HG03045 (cell line): Measurements from ENCODE around the gene CFAP299.

ENCODE experiments used
- ATAC-seq: cut with Tn5 transposase; IDR thresholded peaks from one replicate; pipeline ENCODE4 v1.9.1; 2021; ENCODE audit warnings: mild to moderate bottlenecking, moderate library complexity; ENCODE audit not compliant: unreplicated experiment

CFAP299 gene

GRCh38 chr4:80495865-80496264 is 160.3 kb downstream of the CFAP299 start:
- no peak for ATAC-seq

GRCh38 chr4:80498725-80499124 is 163.2 kb downstream of the CFAP299 start:
- ATAC-seq, result no peak

GRCh38 chr4:80500613-80501012 is 165.1 kb downstream of the CFAP299 start:
- no peak for ATAC-seq

- ATAC-seq, result no peak
Observed at GRCh38 chr4:80507077-80507476, 171.5 kb downstream of the CFAP299 start.

GRCh38 chr4:80507507-80507906 is 172.0 kb downstream of the CFAP299 start:
- ATAC-seq, result peak; percentile 56

- ATAC-seq, result no peak
Observed at GRCh38 chr4:80515496-80515895, 180.0 kb downstream of the CFAP299 start.

GRCh38 chr4:80521438-80521837 is 185.9 kb downstream of the CFAP299 start:
- ATAC-seq, result no peak

- no peak for ATAC-seq
Observed at GRCh38 chr4:80526697-80527096, 191.2 kb downstream of the CFAP299 start.

- no peak for ATAC-seq
Observed at GRCh38 chr4:80529026-80529425, 193.5 kb downstream of the CFAP299 start.

- no peak for ATAC-seq
Observed at GRCh38 chr4:80532674-80533333, 197.3 kb downstream of the CFAP299 start.

- no peak for ATAC-seq
Observed at GRCh38 chr4:80535551-80535950, 200.0 kb downstream of the CFAP299 start.

- ATAC-seq, result no peak
Observed at GRCh38 chr4:80538276-80538926, 202.9 kb downstream of the CFAP299 start.

- no peak for ATAC-seq
Observed at GRCh38 chr4:80539190-80539589, 203.7 kb downstream of the CFAP299 start.

- no peak for ATAC-seq
Observed at GRCh38 chr4:80540349-80540748, 204.8 kb downstream of the CFAP299 start.

- ATAC-seq, result peak; percentile 90
Observed at GRCh38 chr4:80540785-80541469, 205.4 kb downstream of the CFAP299 start.

GRCh38 chr4:80542747-80543146 is 207.2 kb downstream of the CFAP299 start:
- ATAC-seq, result no peak

- ATAC-seq, result no peak
Observed at GRCh38 chr4:80560337-80560736, 224.8 kb downstream of the CFAP299 start.

- no peak for ATAC-seq
Observed at GRCh38 chr4:80566203-80566872, 230.8 kb downstream of the CFAP299 start.

GRCh38 chr4:80568891-80569290 is 233.4 kb downstream of the CFAP299 start:
- no peak for ATAC-seq

GRCh38 chr4:80576796-80577195 is 241.3 kb downstream of the CFAP299 start:
- ATAC-seq, result no peak

GRCh38 chr4:80578001-80578400 is 242.5 kb downstream of the CFAP299 start:
- no peak for ATAC-seq

GRCh38 chr4:80585542-80585941 is 250.0 kb downstream of the CFAP299 start:
- ATAC-seq, result no peak
